ENCODE results near the gene OSBPL10.

GRCh38 chr3:31721676-31722075 lies 259.4 kb downstream of the OSBPL10 start:
- TF ChIP-seq CTCF (IDR thresholded peaks at IDR 0.05) (no peak), POLR2A (IDR thresholded peaks at IDR 0.05) (no peak), EP300 (IDR thresholded peaks at IDR 0.05) (no peak)

Measured in ovary (tissue), 3 donors.